Gastroesophageal sphincter (tissue), 4 donors: Measurements from ENCODE around the gene ZNF385A. TPM values are rescaled to one million over a fixed set of nuclear protein-coding genes. Genes with fewer than 3 reads are reported as not detected.
A peak's percentile ranks its signal among the peaks of the same experiment; 100 is the strongest.

Experiments
- ATAC-seq: fragments of 150-250 bp; one replicate; pipeline ENCODE4 v1.9.1; 2016; ENCODE audit warnings: mild to moderate bottlenecking, moderate library complexity
- H3K27ac ChIP-seq, 4 donors: fragments of 200-600 bp; sonication (generic) in 3 of 4; 1 replicate in 3 of 4; 2 replicates in 1 of 4; pipeline ENCODE4 v1.5.1; 2016 to 2019
- H3K27me3 ChIP-seq: fragments of 200-600 bp; sonication (generic); one replicate; pipeline ENCODE4 v1.5.1; 2019
- H3K36me3 ChIP-seq, 2 donors: fragments of 200-600 bp; sonication (generic); one replicate each; pipeline ENCODE4 v1.5.1; 2019; ENCODE audit warnings: control low read depth in 1 of 2
- H3K4me1 ChIP-seq, 3 donors: fragments of 200-600 bp; sonication (generic); 1 replicate in 2 of 3; 2 replicates in 1 of 3; pipeline ENCODE4 v1.5.1; 2016 to 2019; ENCODE audit warnings: control low read depth in 2 of 3
- H3K4me3 ChIP-seq, 2 donors: fragments of 200-600 bp; sonication (generic); one replicate each; pipeline ENCODE4 v1.5.1; 2019; ENCODE audit warnings: mild to moderate bottlenecking in 1 of 2, moderate library complexity in 1 of 2
- H3K9me3 ChIP-seq, 3 donors: fragments of 200-600 bp; sonication (generic); one replicate each; pipeline ENCODE4 v1.5.1; 2017 to 2019; ENCODE audit warnings: control low read depth in 2 of 3
- EP300 ChIP-seq: sonication (generic); formaldehyde crosslinking; IDR thresholded peaks from one replicate; pipeline ENCODE4 v1.6.1; 2017; ENCODE audit warnings: antibody characterized with exemption, mild to moderate bottlenecking
- POLR2A ChIP-seq, 2 donors: fragments of 450-650 bp; IDR thresholded peaks; one replicate each; pipeline ENCODE4 v1.6.1; 2017; ENCODE audit warnings: antibody characterized with exemption in 2 of 2, mild to moderate bottlenecking in 2 of 2, moderate library complexity in 1 of 2
- POLR2AphosphoS5 ChIP-seq: sonication (generic); formaldehyde crosslinking; IDR thresholded peaks from one replicate; pipeline ENCODE4 v1.6.1; 2017; ENCODE audit warnings: antibody characterized with exemption
- WGBS, 2 donors: methylation state at CpG; one replicate each; pipeline ENCODE4 v1.1.5; 2018; ENCODE audit warnings: low coverage in 1 of 2; 5-methylcytosine and 5-hydroxymethylcytosine counted together
- total RNA-seq, 4 donors: library from RNA; depleted of rRNA; stranded (reverse); fragments of >200 nt; gene quantifications; one replicate each; pipeline ENCODE4 v1.1.0, GENCODE V29; 2016
- TF ChIP-seq, protein P1 (sequence below), 4 experiments: fragments of 200-600 bp in 2 of 4; fragments of 450-650 bp in 2 of 4; sonication (generic) in 1 of 4; IDR thresholded peaks; one replicate each; pipeline ENCODE4 v1.5.1; 2017 to 2019; ENCODE audit warnings: antibody characterized with exemption in 4 of 4, mild to moderate bottlenecking in 2 of 4, moderate library complexity in 2 of 4

The ZNF385A gene
- total RNA-seq, 4 donors from 2014 or later: 7.5 to 28.0 (median 19.5) TPM

DNA sequence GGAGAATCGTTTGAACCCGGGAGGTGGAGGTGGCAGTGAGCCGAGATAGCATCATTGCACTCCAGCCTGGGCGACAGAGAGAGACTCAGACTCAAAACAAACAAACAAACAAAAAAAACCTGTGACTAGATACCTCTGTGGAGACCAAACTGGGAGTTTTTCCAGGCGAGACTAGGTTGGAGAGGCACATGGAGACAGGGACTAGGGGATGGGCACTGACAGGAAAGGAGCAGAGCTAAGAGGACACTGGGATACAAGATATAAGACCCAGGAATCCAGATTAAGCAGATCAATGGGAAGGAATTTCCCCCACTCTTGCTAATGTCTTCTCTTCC, 39.2 kb upstream of the ZNF385A start:
- ATAC-seq: no peak
- Histone ChIP-seq H3K27me3 (no peaks in the 10 kb centered on the region), H3K36me3 (no peaks in the 10 kb centered on the region), H3K4me1 (peaks cover 7 to 92% (median 27%) of the 10 kb centered on the region in 3 donors), H3K27ac (peak overlapping the region in 2 of 4 donors; percentile 95 to 97), H3K9me3 (no peaks in the 10 kb centered on the region), H3K4me3 (no peak overlapping the region)
- no peak for TF ChIP-seq POLR2AphosphoS5
- no peak for TF ChIP-seq POLR2A (IDR thresholded peaks at IDR 0.05)
- TF ChIP-seq, protein P1, sequence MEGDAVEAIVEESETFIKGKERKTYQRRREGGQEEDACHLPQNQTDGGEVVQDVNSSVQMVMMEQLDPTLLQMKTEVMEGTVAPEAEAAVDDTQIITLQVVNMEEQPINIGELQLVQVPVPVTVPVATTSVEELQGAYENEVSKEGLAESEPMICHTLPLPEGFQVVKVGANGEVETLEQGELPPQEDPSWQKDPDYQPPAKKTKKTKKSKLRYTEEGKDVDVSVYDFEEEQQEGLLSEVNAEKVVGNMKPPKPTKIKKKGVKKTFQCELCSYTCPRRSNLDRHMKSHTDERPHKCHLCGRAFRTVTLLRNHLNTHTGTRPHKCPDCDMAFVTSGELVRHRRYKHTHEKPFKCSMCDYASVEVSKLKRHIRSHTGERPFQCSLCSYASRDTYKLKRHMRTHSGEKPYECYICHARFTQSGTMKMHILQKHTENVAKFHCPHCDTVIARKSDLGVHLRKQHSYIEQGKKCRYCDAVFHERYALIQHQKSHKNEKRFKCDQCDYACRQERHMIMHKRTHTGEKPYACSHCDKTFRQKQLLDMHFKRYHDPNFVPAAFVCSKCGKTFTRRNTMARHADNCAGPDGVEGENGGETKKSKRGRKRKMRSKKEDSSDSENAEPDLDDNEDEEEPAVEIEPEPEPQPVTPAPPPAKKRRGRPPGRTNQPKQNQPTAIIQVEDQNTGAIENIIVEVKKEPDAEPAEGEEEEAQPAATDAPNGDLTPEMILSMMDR (IDR thresholded peaks at IDR 0.05): no peak
- no peak for TF ChIP-seq EP300
- 83 to 87% methylated on average over 3 of the region's 5 CpGs for WGBS, 2 donors

DNA sequence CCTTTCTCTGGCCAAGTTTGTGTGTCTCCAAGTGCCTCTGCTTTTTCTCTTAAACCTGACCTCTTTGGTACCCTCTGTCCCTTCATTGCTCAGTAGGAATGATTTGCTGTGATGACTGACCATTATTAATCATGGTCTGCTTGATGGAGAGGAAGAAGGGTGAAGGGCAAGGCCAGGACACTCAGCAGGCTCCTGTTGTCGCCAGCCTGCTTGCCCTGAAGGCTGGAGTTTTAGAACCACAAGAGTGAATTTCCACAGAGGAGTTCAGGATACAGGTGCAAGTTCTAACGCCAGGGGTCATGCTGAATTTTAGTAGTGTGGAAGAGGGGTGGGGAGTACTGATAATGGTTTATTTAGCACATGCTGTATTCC, 37.3 kb upstream of the ZNF385A start:
- H3K4me1 ChIP-seq: peaks cover 0 to 84% (median 10%) of the 10 kb centered on the region in 3 donors
- 82% methylated on average over 2 of the region's 2 CpGs; no CpG with 5 or more reads in 1 of the 2 donors for WGBS, 2 donors

DNA sequence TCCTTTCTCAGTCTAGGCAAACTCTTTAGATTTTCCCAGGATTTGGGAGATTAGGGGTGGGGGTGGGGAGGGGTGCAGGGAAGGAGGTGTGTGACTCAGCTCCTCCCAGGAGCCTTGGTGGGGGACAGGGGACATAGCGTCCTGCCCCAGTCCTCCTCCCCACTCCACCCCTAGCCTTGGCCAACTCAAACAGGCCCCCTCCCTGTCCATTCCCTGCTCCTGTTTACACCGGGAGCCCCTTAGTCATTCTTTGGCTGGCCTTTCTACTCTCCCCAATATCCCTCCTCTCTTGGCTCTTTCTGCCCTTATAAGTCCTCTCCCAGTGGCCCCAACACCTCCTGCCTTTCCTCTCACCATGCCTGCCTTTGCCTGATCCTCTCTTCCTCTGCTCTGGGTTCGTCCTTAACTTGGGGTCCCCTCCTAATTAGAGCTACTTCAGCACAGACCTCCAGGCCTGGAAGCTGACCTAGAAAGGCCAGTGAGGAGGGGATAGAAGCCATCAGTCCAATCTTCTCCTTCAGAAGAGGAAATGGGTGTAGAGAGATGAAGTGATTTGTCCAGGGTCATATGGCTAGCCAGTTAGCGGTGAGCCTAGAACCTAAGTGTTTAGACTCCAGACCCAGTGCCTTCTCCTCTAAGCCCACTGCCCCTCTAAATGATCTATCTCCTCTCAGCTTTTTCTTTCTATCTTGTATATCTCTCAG, 36.8 kb upstream of the ZNF385A start:
- Histone ChIP-seq H3K36me3 (no peaks in the 10 kb centered on the region), H3K9me3 (no peaks in the 10 kb centered on the region), H3K4me3 (peak overlapping the region in 1 of 2 donors; percentile 99), H3K27ac (peak overlapping the region; percentile 75 to 97 (median 88)), H3K4me1 (peaks cover 0 to 84% (median 6%) of the 10 kb centered on the region in 3 donors), H3K27me3 (no peaks in the 10 kb centered on the region)
- 10 to 16% methylated on average over 2 to 3 of the region's 4 CpGs for WGBS, 2 donors
- peak; percentile 87 for ATAC-seq
- TF ChIP-seq POLR2A (IDR thresholded peaks at IDR 0.05) (no peak), POLR2AphosphoS5 (peak; percentile 94), EP300 (peak; percentile 23)
- TF ChIP-seq, protein P1 (IDR thresholded peaks at IDR 0.05): no peak

More for the DNA sequence above, 37.3 kb upstream of the ZNF385A start:
- H3K36me3 ChIP-seq: no peaks in the 10 kb centered on the region
- no peak overlapping the region for H3K4me3 ChIP-seq
- no peaks in the 10 kb centered on the region for H3K27me3 ChIP-seq
- ATAC-seq: no peak
- peak; percentile 6 for TF ChIP-seq POLR2AphosphoS5
- TF ChIP-seq, protein P1 (IDR thresholded peaks at IDR 0.05): no peak
- peak overlapping the region; percentile 75 to 97 (median 88) for H3K27ac ChIP-seq
- H3K9me3 ChIP-seq: no peaks in the 10 kb centered on the region

DNA sequence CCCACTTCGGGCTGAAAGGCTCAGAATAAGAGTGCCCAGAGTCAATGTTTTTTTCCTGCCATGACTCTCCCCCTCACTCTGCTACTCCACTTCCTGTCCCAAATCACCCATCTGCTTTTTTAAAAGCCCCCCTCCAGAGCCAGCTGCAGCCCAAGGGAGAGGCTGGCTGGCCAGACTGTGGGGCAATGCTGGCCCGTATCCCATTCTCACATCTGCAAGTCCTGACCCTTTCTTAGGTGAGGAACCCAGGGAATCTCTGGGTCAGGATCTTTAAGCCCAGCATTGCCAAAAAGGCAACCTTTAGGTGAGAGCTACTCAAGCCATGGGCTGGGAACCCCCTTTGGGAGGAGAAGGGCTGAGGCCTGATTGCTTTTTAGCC, 36.2 kb upstream of the ZNF385A start:
- TF ChIP-seq POLR2A (IDR thresholded peaks at IDR 0.05) (no peak), POLR2AphosphoS5 (no peak), EP300 (no peak)
- TF ChIP-seq, protein P1 (IDR thresholded peaks at IDR 0.05): no peak
- WGBS, 2 donors: 49 to 60% methylated on average over 1 to 2 of the region's 2 CpGs
- Histone ChIP-seq H3K9me3 (no peaks in the 10 kb centered on the region), H3K4me1 (peaks cover 0 to 85% (median 6%) of the 10 kb centered on the region in 3 donors), H3K4me3 (peak overlapping the region in 1 of 2 donors; percentile 99), H3K36me3 (no peaks in the 10 kb centered on the region), H3K27me3 (no peaks in the 10 kb centered on the region), H3K27ac (peak overlapping the region; percentile 75 to 97 (median 88))
- peak; percentile 49 for ATAC-seq
